Subcutaneous adipose tissue (tissue), 4 donors: ENCODE results near the gene ZBTB45. TPM values are rescaled to one million over a fixed set of nuclear protein-coding genes. Genes with fewer than 3 reads are reported as not detected.

ENCODE experiments used
- total RNA-seq, 4 donors: library from RNA; depleted of rRNA; stranded (reverse); fragments of >200 nt; gene quantifications; one replicate each; pipeline ENCODE4 v1.1.0, GENCODE V29; 2016
- TF ChIP-seq, protein P1 (sequence below): fragments of 450-650 bp; IDR thresholded peaks from one replicate; pipeline ENCODE4 v1.5.1; 2016; ENCODE audit warnings: low read depth, mild to moderate bottlenecking, control low read depth, antibody characterized with exemption, moderate library complexity

ZBTB45 gene
- total RNA-seq, 4 donors from 2014 or later = 5.5 to 10.2 (median 6.2) TPM

DNA sequence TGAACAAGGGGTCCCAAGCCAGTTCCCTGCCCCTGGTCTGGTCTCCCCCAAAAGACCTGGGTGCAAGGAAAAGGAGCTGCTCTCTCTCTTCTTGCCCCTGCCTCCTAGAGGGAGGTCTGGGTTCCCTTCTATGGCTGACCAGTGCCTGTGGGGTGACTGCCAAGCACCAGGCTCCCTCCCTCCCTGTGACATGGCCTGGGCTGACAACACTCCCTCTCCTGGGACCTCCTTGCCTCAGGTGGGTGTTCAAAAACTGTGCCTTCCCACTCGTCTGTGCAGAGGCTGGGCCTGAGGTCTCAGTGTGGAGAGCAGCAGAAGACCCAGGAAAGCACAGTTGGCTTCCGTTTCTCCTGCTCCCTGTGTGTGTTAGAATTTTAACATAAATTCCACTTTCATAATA lies 38.8 kb downstream of the ZBTB45 start:
- TF ChIP-seq, protein P1, sequence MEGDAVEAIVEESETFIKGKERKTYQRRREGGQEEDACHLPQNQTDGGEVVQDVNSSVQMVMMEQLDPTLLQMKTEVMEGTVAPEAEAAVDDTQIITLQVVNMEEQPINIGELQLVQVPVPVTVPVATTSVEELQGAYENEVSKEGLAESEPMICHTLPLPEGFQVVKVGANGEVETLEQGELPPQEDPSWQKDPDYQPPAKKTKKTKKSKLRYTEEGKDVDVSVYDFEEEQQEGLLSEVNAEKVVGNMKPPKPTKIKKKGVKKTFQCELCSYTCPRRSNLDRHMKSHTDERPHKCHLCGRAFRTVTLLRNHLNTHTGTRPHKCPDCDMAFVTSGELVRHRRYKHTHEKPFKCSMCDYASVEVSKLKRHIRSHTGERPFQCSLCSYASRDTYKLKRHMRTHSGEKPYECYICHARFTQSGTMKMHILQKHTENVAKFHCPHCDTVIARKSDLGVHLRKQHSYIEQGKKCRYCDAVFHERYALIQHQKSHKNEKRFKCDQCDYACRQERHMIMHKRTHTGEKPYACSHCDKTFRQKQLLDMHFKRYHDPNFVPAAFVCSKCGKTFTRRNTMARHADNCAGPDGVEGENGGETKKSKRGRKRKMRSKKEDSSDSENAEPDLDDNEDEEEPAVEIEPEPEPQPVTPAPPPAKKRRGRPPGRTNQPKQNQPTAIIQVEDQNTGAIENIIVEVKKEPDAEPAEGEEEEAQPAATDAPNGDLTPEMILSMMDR = no peak

DNA sequence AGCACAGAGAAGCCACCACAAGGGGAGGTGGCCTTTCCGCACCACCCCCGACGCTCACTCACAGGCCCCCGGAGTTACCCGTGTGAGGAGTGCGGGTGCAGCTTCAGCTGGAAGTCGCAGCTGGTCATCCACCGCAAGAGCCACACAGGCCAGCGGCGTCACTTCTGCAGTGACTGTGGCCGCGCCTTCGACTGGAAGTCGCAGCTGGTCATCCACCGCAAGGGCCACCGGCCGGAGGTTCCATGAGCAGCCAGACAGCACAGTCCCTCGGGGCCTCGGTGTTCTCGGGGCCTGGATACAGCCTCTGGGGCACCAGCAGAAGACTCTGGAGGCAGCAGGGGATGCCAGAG lies 39.2 kb downstream of the ZBTB45 start:
- TF ChIP-seq, protein P1 = no peak

DNA sequence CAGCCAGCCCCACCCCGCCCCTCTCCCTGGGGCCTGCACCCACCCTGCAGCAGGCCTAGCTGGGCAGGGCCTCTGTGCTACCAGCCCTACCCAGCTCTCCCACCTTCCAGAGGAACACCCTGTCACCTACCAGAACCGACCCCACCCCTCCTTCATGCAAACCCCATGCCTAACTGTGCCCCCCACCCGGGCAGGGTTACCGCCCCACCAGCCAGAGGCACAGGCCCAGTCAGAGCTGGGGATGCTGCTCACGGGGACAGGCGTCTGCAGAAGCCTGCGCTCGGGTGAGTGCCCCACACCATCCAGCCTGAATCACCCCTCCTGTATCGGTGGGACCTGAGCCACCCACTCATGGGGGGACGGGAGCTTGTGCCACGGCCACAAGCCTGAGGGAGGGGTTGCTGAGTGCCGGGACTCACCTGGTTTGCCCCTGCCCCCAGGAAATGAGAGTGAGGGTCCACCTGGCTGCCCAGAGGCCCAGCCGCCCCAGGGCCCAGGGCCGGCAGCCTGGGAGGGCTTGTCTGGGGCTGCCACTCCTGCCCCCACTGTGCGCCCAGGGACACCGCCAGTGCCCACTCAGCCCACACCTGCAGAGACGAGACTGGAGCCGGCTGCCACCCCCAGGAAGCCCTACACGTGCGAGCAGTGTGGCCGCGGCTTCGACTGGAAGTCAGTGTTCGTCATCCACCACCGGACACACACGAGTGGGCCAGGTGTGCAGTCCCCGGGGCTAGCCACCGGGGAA lies 39.7 kb downstream of the ZBTB45 start:
- TF ChIP-seq, protein P1 = no peak

DNA sequence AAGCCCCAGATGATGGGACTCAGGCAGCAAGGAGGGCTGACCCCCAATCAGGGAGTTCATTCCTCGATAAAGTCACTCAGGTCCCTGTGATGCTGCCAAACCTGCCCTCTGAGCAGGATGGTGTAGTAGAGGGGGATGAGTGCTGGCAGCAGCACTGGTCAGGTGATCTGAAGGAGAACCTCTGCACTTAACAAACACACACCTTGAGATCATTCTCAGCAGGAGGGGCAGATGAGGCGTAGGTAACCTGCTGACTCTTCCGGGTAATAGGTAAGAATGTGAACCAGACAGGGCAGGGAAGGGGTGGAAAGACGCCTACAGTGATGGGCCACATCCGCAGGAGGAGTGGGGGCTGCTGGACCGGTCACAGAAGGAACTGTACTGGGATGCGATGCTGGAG lies 40.3 kb downstream of the ZBTB45 start:
- TF ChIP-seq, protein P1 = no peak

DNA sequence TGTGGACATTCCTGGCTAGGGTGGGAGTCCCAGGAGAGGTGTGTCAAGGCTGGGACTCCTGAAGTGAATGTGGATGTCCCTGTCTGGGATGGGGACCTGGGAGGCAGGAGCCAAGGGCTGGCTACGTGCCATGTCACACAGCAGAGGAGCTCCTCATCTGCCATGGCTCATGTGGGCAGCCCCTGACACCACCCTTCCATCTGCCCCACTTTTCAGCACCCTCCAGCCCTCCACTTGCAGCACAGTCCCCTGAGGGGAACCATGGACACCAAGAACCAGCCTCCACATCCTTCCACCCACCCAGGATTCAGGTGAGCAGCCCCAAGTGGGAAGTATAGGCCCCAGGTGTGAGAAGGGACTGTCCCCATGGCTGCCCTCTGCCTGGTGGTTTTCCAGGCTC lies 41.7 kb downstream of the ZBTB45 start:
- TF ChIP-seq, protein P1 = no peak

DNA sequence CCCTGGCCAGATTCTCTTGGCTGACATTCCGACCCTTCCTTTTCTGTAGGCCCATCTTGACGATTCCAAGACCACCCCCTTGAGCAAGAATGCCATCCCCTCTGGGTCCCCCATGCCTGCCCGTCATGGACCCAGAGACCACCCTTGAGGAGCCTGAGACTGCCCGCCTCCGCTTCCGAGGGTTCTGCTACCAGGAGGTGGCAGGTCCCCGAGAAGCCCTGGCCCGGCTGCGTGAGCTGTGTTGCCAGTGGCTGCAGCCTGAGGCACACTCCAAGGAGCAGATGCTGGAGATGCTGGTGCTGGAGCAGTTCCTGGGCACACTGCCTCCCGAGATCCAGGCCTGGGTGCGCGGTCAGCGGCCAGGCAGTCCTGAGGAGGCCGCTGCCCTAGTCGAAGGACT lies 42.5 kb downstream of the ZBTB45 start:
- TF ChIP-seq, protein P1 = no peak

DNA sequence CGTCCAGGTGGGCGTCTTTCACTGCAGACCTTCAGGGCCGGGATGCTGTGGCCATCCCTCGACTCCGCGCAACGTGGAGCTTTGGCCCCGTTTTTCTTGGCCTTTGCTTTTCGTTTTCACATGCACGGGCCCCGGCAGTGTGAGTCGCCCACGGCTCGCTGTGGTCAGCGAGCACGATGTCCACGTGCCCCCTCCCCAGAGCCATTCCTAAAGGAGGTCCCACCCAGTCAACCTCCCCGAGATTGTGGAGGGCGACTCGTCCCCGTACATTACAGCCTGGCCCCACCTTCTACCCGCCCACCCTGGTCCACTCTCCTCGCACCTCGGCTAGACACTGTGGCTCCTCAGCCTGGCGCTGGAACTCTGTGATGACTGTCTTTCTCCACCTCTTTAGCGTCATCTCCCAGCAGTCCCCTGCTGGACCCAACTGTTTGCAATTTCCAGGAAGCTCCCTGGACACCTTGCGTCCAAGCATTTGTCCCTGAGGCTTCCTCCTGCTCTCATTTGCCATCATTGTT lies 43.1 kb downstream of the ZBTB45 start:
- TF ChIP-seq, protein P1 = no peak
